Measurements from ENCODE around the gene DNAAF8.

DNA sequence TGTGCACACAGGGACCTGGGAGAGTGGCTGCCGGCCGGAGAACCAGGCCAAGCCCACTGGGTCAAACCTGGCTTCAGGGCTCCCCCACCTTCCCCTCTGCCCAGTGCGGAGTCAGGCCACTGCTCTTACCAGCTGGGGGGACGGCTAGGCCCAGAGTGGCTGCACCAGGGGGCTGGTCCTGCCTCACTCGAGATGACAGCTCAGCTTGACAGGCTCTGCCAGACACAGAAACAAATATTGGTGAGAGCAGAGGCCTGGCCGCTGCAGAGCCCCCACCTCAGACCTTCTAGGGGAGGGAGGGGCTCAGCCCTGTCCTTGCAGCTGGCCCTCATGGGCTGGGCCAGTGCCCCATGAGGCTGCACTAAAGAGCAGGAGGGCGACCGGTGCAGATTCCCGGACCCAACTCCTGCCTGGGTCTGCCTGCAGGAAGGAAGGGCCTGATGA is 36.5 kb upstream of the DNAAF8 start:
- TF ChIP-seq, protein P1, sequence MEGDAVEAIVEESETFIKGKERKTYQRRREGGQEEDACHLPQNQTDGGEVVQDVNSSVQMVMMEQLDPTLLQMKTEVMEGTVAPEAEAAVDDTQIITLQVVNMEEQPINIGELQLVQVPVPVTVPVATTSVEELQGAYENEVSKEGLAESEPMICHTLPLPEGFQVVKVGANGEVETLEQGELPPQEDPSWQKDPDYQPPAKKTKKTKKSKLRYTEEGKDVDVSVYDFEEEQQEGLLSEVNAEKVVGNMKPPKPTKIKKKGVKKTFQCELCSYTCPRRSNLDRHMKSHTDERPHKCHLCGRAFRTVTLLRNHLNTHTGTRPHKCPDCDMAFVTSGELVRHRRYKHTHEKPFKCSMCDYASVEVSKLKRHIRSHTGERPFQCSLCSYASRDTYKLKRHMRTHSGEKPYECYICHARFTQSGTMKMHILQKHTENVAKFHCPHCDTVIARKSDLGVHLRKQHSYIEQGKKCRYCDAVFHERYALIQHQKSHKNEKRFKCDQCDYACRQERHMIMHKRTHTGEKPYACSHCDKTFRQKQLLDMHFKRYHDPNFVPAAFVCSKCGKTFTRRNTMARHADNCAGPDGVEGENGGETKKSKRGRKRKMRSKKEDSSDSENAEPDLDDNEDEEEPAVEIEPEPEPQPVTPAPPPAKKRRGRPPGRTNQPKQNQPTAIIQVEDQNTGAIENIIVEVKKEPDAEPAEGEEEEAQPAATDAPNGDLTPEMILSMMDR (conservative IDR thresholded peaks at IDR 0.05) = no peak
- no peak for TF ChIP-seq EZH2 (IDR thresholded peaks at IDR 0.05; ENCODE audit: low read depth)

Data from PC-9 (cell line).